SK-N-SH (cell line): ENCODE measurements around the gene KCNH8.

Experiments
- EZH2phosphoT487 ChIP-seq: fragments of 200-600 bp; sonication (generic); IDR thresholded peaks from 2 replicates; pipeline ENCODE4 v1.6.1; 2017; ENCODE audit warnings: low read depth, mixed run types, mild to moderate bottlenecking, antibody characterized with exemption, moderate library complexity, borderline replicate concordance
- FOXM1 ChIP-seq: IDR thresholded peaks from 2 replicates; pipeline ENCODE4 v1.4.0; 2012; ENCODE audit warnings: low read depth, mild to moderate bottlenecking
- RAD21 ChIP-seq: IDR thresholded peaks from 2 replicates; pipeline ENCODE4 v1.6.1; 2012; ENCODE audit warnings: mild to moderate bottlenecking, low read length
- RXRA ChIP-seq: IDR thresholded peaks from 2 replicates; pipeline ENCODE4 v1.4.0; 2012; ENCODE audit warnings: low read depth, mild to moderate bottlenecking, borderline replicate concordance
- TF ChIP-seq, protein P1 (sequence below): fragments of 200-600 bp; sonication (generic); IDR thresholded peaks from 2 replicates; pipeline ENCODE4 v1.6.1; 2017; ENCODE audit warnings: antibody characterized with exemption, mild to moderate bottlenecking, moderate library complexity

DNA sequence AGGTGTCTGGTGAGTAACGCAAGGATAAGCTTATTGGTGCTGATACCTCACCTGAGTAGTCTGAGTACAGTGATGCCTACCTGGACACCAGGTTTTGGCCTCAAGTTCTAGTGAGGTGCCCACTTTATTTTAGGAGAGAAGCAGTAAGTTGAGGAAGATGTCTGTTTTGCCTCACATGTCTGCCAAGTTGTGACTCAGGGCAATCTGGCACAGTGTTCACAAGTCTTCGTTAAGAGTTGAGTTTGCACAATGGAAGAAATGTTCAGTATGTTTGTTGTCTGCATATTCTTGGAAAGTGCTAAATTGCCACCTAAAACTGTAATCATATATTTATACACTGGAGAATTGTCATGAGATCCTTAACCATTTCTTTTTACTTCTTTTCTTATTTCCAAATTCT lies 122.2 kb downstream of the KCNH8 start:
- TF ChIP-seq FOXM1 (no peak), RAD21 (no peak), RXRA (no peak), EZH2phosphoT487 (no peak)
- TF ChIP-seq, protein P1, sequence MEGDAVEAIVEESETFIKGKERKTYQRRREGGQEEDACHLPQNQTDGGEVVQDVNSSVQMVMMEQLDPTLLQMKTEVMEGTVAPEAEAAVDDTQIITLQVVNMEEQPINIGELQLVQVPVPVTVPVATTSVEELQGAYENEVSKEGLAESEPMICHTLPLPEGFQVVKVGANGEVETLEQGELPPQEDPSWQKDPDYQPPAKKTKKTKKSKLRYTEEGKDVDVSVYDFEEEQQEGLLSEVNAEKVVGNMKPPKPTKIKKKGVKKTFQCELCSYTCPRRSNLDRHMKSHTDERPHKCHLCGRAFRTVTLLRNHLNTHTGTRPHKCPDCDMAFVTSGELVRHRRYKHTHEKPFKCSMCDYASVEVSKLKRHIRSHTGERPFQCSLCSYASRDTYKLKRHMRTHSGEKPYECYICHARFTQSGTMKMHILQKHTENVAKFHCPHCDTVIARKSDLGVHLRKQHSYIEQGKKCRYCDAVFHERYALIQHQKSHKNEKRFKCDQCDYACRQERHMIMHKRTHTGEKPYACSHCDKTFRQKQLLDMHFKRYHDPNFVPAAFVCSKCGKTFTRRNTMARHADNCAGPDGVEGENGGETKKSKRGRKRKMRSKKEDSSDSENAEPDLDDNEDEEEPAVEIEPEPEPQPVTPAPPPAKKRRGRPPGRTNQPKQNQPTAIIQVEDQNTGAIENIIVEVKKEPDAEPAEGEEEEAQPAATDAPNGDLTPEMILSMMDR = no peak
